ENCODE measurements around the gene NCR3LG1. TPM values are rescaled to one million over a fixed set of nuclear protein-coding genes. Genes with fewer than 3 reads are reported as not detected.

The NCR3LG1 gene
- total and polyA plus RNA-seq, 2 of the 4 experiments (the other 2 are of a cell fraction) = 1.7 to 4.1 TPM

GRCh38 chr11:17391493-17392355 is 40.1 kb downstream of the NCR3LG1 start (continued):
- TF ChIP-seq MAZ (IDR thresholded peaks at IDR 0.05; ENCODE audit: borderline replicate concordance, low read depth, low read length) = no peak

GRCh38 chr11:17392872-17393271 is 41.3 kb downstream of the NCR3LG1 start:
- no peaks in the 10 kb centered on the region for H3K79me1 ChIP-seq (ENCODE audit: low read depth in 1 of 2, low read length in 2 of 2)
- no peak overlapping the region for H2AK9ac ChIP-seq (replicated peaks; ENCODE audit: low read depth, low read length, poor library complexity)
- no peaks in the 10 kb centered on the region for H3K4me1 ChIP-seq (ENCODE audit: control insufficient read depth, insufficient read depth, low read length)
- H4K20me1 ChIP-seq (ENCODE audit: insufficient read depth, low read length) = no peaks in the 10 kb centered on the region
- no peak overlapping the region for H3K18ac ChIP-seq (ENCODE audit: low read depth, low read length)
- H3K9ac ChIP-seq (ENCODE audit: low read depth, low read length) = no peak overlapping the region
- no peak overlapping the region for H3K27ac ChIP-seq (ENCODE audit: insufficient read depth, low read length)
- no peak overlapping the region for H3K4ac ChIP-seq (ENCODE audit: low read depth, low read length)
- BruUV-seq (replicated peaks) = no TSS peak
- H2BK120ac ChIP-seq (ENCODE audit: low read depth, low read length) = no peak overlapping the region
- no peaks in the 10 kb centered on the region for H3K36me3 ChIP-seq (ENCODE audit: control insufficient read depth, insufficient read depth, low read length)
- dilution Hi-C loops (cut with HindIII; ENCODE audit: low sequenced_read_pairs, unreplicated experiment) = no loop called here
- no peak overlapping the region for H3K4me2 ChIP-seq (ENCODE audit: low read depth, low read length)
- H4K8ac ChIP-seq (ENCODE audit: low read depth in 2 of 2, low read length in 2 of 2) = no peak overlapping the region
- H2AFZ ChIP-seq (replicated peaks; ENCODE audit: low read length, poor library complexity) = no peak overlapping the region
- no peak overlapping the region for H3K4me3 ChIP-seq (ENCODE audit: insufficient read depth, low read depth, low read length)
- WGBS, 2 experiments (ENCODE audit: extremely low coverage in 2 of 2, insufficient read length in 1 of 2) = 82% methylated on average over 9 of the region's 14 CpGs; no CpG with 5 or more reads in 1 of the 2 experiments
- intact Hi-C loops (cut with micrococcal nuclease) = no loop called here
- no peak overlapping the region for H3K56ac ChIP-seq (ENCODE audit: extremely low read depth, insufficient read depth, low read length)
- H3K23ac ChIP-seq (ENCODE audit: low read depth, low read length) = no peak overlapping the region
- no peaks in the 10 kb centered on the region for H3K9me1 ChIP-seq (ENCODE audit: insufficient read depth, low read length)
- H3K9me3 ChIP-seq (ENCODE audit: control insufficient read depth, insufficient read depth, low read length) = no peaks in the 10 kb centered on the region
- H2BK20ac ChIP-seq (ENCODE audit: low read depth, low read length) = no peak overlapping the region
- H4K5ac ChIP-seq (ENCODE audit: low read depth, low read length) = no peak overlapping the region
- H2BK15ac ChIP-seq (ENCODE audit: low read depth, low read length) = no peak overlapping the region
- no peak overlapping the region for H3K14ac ChIP-seq (replicated peaks; ENCODE audit: low read depth, low read length)
- peaks cover 24% of the 10 kb centered on the region; the same call in 1 of the 2 replicates for H3K27me3 ChIP-seq (ENCODE audit: control insufficient read depth, insufficient read depth, low read length)
- no peak overlapping the region for H2BK5ac ChIP-seq (ENCODE audit: low read depth, low read length, poor library complexity, severe bottlenecking)
- ChIA-PET POLR2A (ENCODE audit: unreplicated experiment) (no interaction called here), CTCF (no interaction called here)
- ATAC-seq (ENCODE audit: low read depth) (no peak), DNase-seq (no peak)
- in situ Hi-C loops (cut with MboI; ENCODE audit: low sequenced_read_pairs) = no loop called here
- H2AK5ac ChIP-seq (ENCODE audit: low read depth, low read length) = no peak overlapping the region
- H4K91ac ChIP-seq (ENCODE audit: insufficient read depth, low read depth, low read length) = no peak overlapping the region
- TF ChIP-seq CHD1 (IDR thresholded peaks at IDR 0.05; ENCODE audit: low read depth, low read length) (no peak), FOS (IDR thresholded peaks at IDR 0.05; ENCODE audit: low read depth, low read length) (no peak), RCOR1 (IDR thresholded peaks at IDR 0.05; ENCODE audit: insufficient replicate concordance, low read length) (no peak), SMC3 (IDR thresholded peaks at IDR 0.05; ENCODE audit: low read depth, low read length) (no peak), MAZ (IDR thresholded peaks at IDR 0.05; ENCODE audit: borderline replicate concordance, low read depth, low read length) (no peak), RAD21 (IDR thresholded peaks at IDR 0.05; ENCODE audit: low read length) (no peak), MAFK (IDR thresholded peaks at IDR 0.05; ENCODE audit: low read depth, low read length) (no peak), MXI1 (IDR thresholded peaks at IDR 0.05; ENCODE audit: borderline replicate concordance, low read depth, low read length) (no peak), CTCF (conservative IDR thresholded peaks at IDR 0.05; ENCODE audit: low read depth, low read length) (no peak), ELK1 (IDR thresholded peaks at IDR 0.05; ENCODE audit: borderline replicate concordance, low read depth, low read length) (no peak), POLR2A (IDR thresholded peaks at IDR 0.05; ENCODE audit: low read depth, low read length) (no peak), CEBPB (IDR thresholded peaks at IDR 0.05; ENCODE audit: low read depth, low read length) (no peak), USF2 (IDR thresholded peaks at IDR 0.05; ENCODE audit: low read depth, low read length) (no peak)
